Measurements from ENCODE around the gene RTL3.
A peak's percentile ranks its signal among the peaks of the same experiment; 100 is the strongest.
"Not testable (repeated sequence)": the region's sequence is repeated elsewhere in the genome, so short reads cannot be mapped to it uniquely, and the experiment has no call there.

The RTL3 gene

GRCh38 chrX:78658845-78659744, at the start of gene RTL3:
Gene RTL3 (minus strand): TSS chrX:78659328. CDS start chrX:78658420, 908 bp downstream.
- DNase-seq: peak; percentile 51

- DNase-seq: no peak
Measured at GRCh38 chrX:78708816-78709215, 49.7 kb upstream of the RTL3 start.

- peak; percentile 80 for DNase-seq
Measured at GRCh38 chrX:78708262-78708661, 49.1 kb upstream of the RTL3 start.

GRCh38 chrX:78706071-78706470, 46.9 kb upstream of the RTL3 start:
- no peak for DNase-seq

GRCh38 chrX:78693536-78693935, 34.4 kb upstream of the RTL3 start:
- DNase-seq: no peak

- no peak for DNase-seq
Measured at GRCh38 chrX:78693012-78693411, 33.9 kb upstream of the RTL3 start.

- DNase-seq: peak; percentile 73
Measured at GRCh38 chrX:78687586-78687985, 28.5 kb upstream of the RTL3 start.

- DNase-seq: peak; percentile 64
Measured at GRCh38 chrX:78673246-78673645, 14.1 kb upstream of the RTL3 start.

GRCh38 chrX:78665342-78665741, 6.2 kb upstream of the RTL3 start:
- DNase-seq: no peak

- no peak for DNase-seq
Measured at GRCh38 chrX:78661836-78662235, 2.7 kb upstream of the RTL3 start.

- peak; percentile 13 for DNase-seq
Measured at GRCh38 chrX:78659955-78660354, 827 bp upstream of the RTL3 start.

GRCh38 chrX:78658414-78658813, 714 bp downstream of the RTL3 start:
- peak; percentile 40 for DNase-seq

- DNase-seq: no peak
Measured at GRCh38 chrX:78655642-78656041, 3.5 kb downstream of the RTL3 start.

GRCh38 chrX:78653118-78653822, 5.9 kb downstream of the RTL3 start:
- DNase-seq: peak; percentile 88

- peak; percentile 93 for DNase-seq
Measured at GRCh38 chrX:78650906-78651437, 8.2 kb downstream of the RTL3 start.

GRCh38 chrX:78643874-78644273, 15.3 kb downstream of the RTL3 start:
- no peak for DNase-seq

- DNase-seq: no peak
Measured at GRCh38 chrX:78643096-78643495, 16.0 kb downstream of the RTL3 start.

GRCh38 chrX:78636096-78636495, 23.0 kb downstream of the RTL3 start:
- DNase-seq: not testable (repeated sequence)

GRCh38 chrX:78624962-78625909, 33.9 kb downstream of the RTL3 start:
- peak; percentile 74 for DNase-seq

GRCh38 chrX:78624426-78624825, 34.7 kb downstream of the RTL3 start:
- DNase-seq: no peak

- no peak for DNase-seq
Measured at GRCh38 chrX:78622831-78623230, 36.3 kb downstream of the RTL3 start.

GRCh38 chrX:78619834-78620233, 39.3 kb downstream of the RTL3 start:
- DNase-seq: no peak

- no peak for DNase-seq
Measured at GRCh38 chrX:78618987-78619386, 40.1 kb downstream of the RTL3 start.
